Nephron progenitor cell (in vitro differentiated cells): Measurements from ENCODE around the gene MAP7D1.
A peak's percentile ranks its signal among the peaks of the same experiment; 100 is the strongest.

Experiments used
- DNase-seq: peaks from one replicate; pipeline ENCODE4 v3.0.0; 2021
- H3K27ac Mint-ChIP-seq: 2 replicates; pipeline ENCODE4 v1.8.0; 2021; ENCODE audit warnings: mild to moderate bottlenecking, moderate library complexity, mixed read lengths
- H3K27me3 Mint-ChIP-seq: 2 replicates; pipeline ENCODE4 v1.8.0; 2021; ENCODE audit warnings: mild to moderate bottlenecking, low read depth, mixed read lengths; ENCODE audit not compliant: poor library complexity
- H3K36me3 Mint-ChIP-seq: 2 replicates; pipeline ENCODE4 v1.8.0; 2021; ENCODE audit warnings: low read depth, mixed read lengths
- H3K4me1 Mint-ChIP-seq: 2 replicates; pipeline ENCODE4 v1.8.0; 2021; ENCODE audit warnings: mixed read lengths
- H3K4me3 Mint-ChIP-seq: 2 replicates; pipeline ENCODE4 v1.8.0; 2021; ENCODE audit warnings: mild to moderate bottlenecking, moderate library complexity, mixed read lengths
- H3K9me3 Mint-ChIP-seq: 2 replicates; pipeline ENCODE4 v1.8.0; 2021; ENCODE audit warnings: mild to moderate bottlenecking, moderate library complexity, mixed read lengths
- TF ChIP-seq, protein P1 (sequence below): fragments of 200-600 bp; sonication (generic); IDR thresholded peaks from 2 replicates; pipeline ENCODE4 v1.5.0; 2021; ENCODE audit warnings: antibody characterized with exemption

MAP7D1 gene

DNA sequence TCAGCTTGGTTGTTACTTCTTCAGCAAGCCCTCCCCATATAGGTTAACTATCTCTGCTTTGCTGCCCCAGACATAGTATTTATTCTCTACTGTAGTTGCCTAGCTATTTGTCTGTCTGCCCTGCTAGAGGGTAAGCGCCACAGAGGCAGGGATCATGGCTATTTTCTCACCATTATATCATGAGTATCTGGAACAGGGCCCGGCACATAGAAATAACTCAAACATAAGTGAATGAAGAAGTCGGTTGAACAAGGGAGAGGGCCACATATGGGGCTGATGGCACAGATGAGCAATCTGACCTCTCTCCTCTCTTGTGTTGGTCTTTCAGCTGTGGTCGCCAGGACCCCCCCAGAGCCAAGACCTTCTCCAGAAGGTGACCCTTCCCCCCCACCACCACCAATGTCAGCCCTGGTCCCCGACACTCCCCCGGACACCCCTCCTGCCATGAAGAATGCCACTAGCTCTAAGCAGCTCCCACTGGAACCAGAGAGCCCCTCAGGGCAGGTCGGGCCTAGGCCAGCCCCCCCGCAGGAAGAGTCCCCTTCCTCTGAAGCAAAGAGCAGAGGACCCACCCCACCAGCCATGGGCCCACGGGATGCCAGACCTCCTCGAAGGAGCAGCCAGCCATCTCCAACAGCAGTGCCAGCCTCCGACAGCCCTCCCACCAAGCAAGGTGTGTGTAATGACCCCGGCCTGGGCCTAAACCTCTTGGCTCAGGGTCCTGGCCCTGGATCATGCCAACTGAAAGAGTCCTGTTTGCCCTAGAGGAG, 14.9 kb downstream of the MAP7D1 start:
- Mint-ChIP-seq H3K27ac (peak overlapping the region; percentile 43), H3K36me3 (peaks cover 46% of the 10 kb centered on the region), H3K27me3 (no peaks in the 10 kb centered on the region), H3K9me3 (no peaks in the 10 kb centered on the region), H3K4me1 (peaks cover 48% of the 10 kb centered on the region), H3K4me3 (no peak overlapping the region)
- DNase-seq = no peak
- TF ChIP-seq, protein P1, sequence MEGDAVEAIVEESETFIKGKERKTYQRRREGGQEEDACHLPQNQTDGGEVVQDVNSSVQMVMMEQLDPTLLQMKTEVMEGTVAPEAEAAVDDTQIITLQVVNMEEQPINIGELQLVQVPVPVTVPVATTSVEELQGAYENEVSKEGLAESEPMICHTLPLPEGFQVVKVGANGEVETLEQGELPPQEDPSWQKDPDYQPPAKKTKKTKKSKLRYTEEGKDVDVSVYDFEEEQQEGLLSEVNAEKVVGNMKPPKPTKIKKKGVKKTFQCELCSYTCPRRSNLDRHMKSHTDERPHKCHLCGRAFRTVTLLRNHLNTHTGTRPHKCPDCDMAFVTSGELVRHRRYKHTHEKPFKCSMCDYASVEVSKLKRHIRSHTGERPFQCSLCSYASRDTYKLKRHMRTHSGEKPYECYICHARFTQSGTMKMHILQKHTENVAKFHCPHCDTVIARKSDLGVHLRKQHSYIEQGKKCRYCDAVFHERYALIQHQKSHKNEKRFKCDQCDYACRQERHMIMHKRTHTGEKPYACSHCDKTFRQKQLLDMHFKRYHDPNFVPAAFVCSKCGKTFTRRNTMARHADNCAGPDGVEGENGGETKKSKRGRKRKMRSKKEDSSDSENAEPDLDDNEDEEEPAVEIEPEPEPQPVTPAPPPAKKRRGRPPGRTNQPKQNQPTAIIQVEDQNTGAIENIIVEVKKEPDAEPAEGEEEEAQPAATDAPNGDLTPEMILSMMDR = no peak

DNA sequence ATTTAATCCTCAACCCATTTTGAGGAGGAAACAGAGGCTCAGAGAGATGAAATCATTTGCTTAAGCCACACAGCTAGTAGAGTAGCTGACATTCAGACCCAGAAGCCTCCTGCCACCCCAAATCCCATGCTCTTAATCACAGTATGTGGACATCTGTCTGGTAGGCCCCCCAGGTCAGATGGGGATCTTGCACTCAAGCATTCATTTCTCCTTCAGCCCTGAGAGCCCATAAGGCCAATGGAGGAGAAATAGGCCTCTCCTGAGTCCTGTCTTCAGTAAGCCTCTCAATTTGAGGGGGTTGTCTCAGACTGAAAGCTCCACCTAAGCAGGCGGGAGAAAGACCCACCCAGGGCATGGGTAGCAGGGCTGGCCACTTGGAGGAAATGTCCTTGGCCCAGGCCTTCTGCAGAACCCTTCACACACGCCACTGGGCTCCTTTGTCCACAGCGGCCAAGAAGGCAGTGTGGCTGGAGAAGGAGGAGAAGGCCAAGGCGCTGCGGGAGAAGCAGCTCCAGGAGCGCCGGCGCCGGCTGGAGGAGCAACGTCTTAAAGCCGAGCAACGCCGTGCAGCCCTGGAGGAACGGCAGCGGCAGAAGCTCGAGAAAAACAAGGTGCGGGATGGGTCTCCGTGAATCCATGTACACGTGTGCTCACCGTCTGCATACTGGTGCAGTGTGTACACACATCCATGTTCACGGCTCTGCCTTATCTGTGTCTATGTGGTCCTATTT, 16.2 kb downstream of the MAP7D1 start:
- H3K4me1 Mint-ChIP-seq = peaks cover 40% of the 10 kb centered on the region
- no peak overlapping the region for H3K27ac Mint-ChIP-seq
- TF ChIP-seq, protein P1 = no peak
- peaks cover 41% of the 10 kb centered on the region for H3K36me3 Mint-ChIP-seq
- no peak for DNase-seq
- H3K27me3 Mint-ChIP-seq = no peaks in the 10 kb centered on the region
- no peak overlapping the region for H3K4me3 Mint-ChIP-seq
- H3K9me3 Mint-ChIP-seq = no peaks in the 10 kb centered on the region

DNA sequence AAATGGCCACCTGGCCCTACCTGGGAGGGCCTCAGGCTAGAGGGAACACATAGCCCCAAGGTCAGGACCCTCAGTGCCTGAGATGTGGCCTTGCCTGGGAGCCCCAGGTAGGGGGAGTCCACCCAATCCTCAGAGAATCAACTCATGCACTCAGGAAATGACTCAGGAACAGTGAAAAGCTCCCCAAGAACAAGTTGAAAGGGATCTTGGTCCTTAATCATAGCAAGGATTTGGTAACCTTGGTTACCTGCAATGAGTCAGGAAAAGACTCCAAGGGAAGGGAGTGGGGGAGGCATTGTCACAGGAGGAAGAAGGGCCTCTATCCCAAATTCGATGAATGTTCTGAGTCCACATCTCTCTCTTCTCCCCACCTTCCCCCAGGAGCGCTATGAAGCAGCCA, 17.0 kb downstream of the MAP7D1 start:
- TF ChIP-seq, protein P1 = no peak
- no peaks in the 10 kb centered on the region for H3K9me3 Mint-ChIP-seq
- no peak overlapping the region for H3K4me3 Mint-ChIP-seq
- peaks cover 43% of the 10 kb centered on the region for H3K36me3 Mint-ChIP-seq
- DNase-seq = no peak
- no peaks in the 10 kb centered on the region for H3K27me3 Mint-ChIP-seq
- H3K27ac Mint-ChIP-seq = no peak overlapping the region
- peaks cover 39% of the 10 kb centered on the region for H3K4me1 Mint-ChIP-seq

DNA sequence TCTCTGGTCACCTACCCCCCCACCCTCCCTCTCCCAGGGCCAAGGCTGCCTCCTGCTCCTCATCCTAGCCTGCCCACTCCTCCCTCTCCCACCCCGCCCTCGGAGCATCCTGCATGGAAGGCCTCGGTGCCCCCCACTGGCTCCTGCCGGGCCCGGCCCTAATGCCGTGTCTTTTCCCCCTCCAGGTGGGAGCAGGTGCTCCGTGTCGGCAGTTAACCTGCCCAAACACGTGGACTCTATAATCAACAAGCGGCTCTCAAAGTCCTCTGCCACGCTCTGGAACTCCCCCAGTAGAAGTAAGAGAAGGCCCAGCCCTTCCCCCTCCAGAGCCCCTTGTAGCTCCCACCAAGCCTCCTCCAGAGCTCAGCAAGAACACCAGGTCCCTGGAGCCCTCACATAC, 18.8 kb downstream of the MAP7D1 start:
- H3K9me3 Mint-ChIP-seq = no peaks in the 10 kb centered on the region
- no peak overlapping the region for H3K27ac Mint-ChIP-seq
- TF ChIP-seq, protein P1 = no peak
- DNase-seq = no peak
- no peak overlapping the region for H3K4me3 Mint-ChIP-seq
- no peaks in the 10 kb centered on the region for H3K27me3 Mint-ChIP-seq
- H3K4me1 Mint-ChIP-seq = peaks cover 42% of the 10 kb centered on the region
- peaks cover 46% of the 10 kb centered on the region for H3K36me3 Mint-ChIP-seq

DNA sequence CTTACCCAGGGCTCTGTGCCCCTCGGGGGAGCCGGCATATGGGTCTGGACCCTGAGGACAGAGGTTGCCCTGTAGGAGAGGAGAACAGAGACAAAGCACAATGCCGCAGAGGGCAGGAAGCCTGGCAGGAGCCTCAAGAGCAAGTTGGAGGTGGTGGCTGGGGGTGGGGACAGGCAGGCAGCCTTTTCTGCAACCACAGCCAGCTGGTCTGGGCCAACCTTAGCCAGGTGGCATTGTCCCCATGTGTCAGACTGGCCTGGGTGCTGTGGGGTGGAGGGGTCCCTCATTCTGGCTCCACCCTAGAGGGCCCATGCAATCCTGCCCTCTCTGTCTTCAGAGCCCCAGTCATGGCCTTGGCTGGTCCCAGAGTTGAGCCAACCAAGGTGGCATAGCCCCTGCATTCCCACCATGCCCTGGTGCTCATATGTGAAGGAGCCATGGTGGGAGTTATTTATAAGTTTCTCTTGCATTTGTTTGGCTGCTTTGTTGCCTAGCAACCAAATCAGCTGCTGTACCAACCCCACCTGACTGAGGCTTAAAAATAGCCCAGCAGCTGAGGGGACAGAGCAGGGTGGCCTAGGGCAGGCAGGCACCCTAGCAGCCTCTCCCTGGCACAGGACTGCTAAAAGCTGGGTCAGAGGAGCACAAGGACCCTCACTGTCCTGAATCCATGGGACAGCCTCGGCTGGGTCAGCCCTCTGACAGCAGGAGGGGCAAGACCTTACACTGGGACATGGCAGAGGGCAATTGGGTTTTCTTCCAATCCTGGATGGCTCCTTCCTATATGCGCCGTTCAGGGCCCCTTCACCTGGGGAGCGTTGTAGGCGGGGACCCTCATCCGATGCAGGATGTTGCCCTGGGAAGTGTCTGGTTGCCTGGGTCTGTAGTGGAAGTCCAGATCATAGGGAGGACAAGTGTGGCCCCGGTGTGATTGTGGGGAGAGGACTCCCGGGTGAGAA, 19.5 kb downstream of the MAP7D1 start:
- Mint-ChIP-seq H3K4me1 (peaks cover 42% of the 10 kb centered on the region), H3K9me3 (no peaks in the 10 kb centered on the region), H3K27ac (peak overlapping the region; percentile 80), H3K4me3 (no peak overlapping the region), H3K27me3 (no peaks in the 10 kb centered on the region), H3K36me3 (peaks cover 48% of the 10 kb centered on the region)
- TF ChIP-seq, protein P1 = no peak
- DNase-seq = no peak
